HG03139 (cell line): Measurements from ENCODE around the gene KIF18A.

Source experiments
- ATAC-seq: cut with Tn5 transposase; IDR thresholded peaks from one replicate; pipeline ENCODE4 v1.9.1; 2021; ENCODE audit not compliant: unreplicated experiment

Gene KIF18A

DNA sequence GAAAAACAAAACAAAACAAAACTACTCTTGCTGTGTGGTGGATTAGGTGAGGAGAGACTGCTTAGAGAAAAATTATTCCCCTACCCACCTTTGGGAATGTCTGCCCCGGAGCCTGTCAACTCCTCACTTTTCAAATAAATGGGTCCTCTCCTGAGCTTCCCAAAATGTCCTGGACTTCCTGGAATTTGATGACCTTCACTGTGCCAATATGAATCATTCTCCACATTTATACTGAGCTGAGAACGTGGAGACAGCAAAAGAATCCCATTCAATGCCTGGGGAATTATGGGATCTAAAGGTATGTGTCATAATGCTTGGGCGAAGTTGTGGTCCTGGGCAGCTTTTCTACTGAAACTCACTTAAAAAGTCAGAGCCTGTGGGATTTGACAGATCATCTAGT is 136.8 kb downstream of the KIF18A start:
- no peak for ATAC-seq
